HG02571 (cell line): ENCODE results near the gene MAF.

Experiments
- ATAC-seq: cut with Tn5 transposase; IDR thresholded peaks from one replicate; pipeline ENCODE4 v1.9.1; 2021; ENCODE audit warnings: mild to moderate bottlenecking, moderate library complexity; ENCODE audit not compliant: unreplicated experiment

Gene MAF

GRCh38 chr16:79600638-79601091 lies at the start of gene MAF:
Gene MAF, minus strand, starts transcription at chr16:79600737. Its CDS starts 835 bp downstream, at chr16:79599902.
- no peak for ATAC-seq

- no peak for ATAC-seq
Observed at GRCh38 chr16:79648826-79649225, 48.3 kb upstream of the MAF start.

GRCh38 chr16:79647586-79647985 lies 47.0 kb upstream of the MAF start:
- no peak for ATAC-seq

GRCh38 chr16:79645701-79646100 lies 45.2 kb upstream of the MAF start:
- ATAC-seq, result no peak

GRCh38 chr16:79644971-79645667 lies 44.6 kb upstream of the MAF start:
- no peak for ATAC-seq

- ATAC-seq, result no peak
Observed at GRCh38 chr16:79642652-79643051, 42.1 kb upstream of the MAF start.

GRCh38 chr16:79640513-79641360 lies 40.2 kb upstream of the MAF start:
- ATAC-seq, result no peak

- ATAC-seq, result no peak
Observed at GRCh38 chr16:79639576-79640311, 39.2 kb upstream of the MAF start.

- ATAC-seq, result no peak
Observed at GRCh38 chr16:79638386-79638785, 37.8 kb upstream of the MAF start.

GRCh38 chr16:79635488-79635887 lies 35.0 kb upstream of the MAF start:
- no peak for ATAC-seq

GRCh38 chr16:79634298-79634697 lies 33.8 kb upstream of the MAF start:
- ATAC-seq, result no peak

- no peak for ATAC-seq
Observed at GRCh38 chr16:79632289-79632688, 31.8 kb upstream of the MAF start.

- no peak for ATAC-seq
Observed at GRCh38 chr16:79628988-79629387, 28.5 kb upstream of the MAF start.

- ATAC-seq, result peak; percentile 77
Observed at GRCh38 chr16:79628501-79628975, 28.0 kb upstream of the MAF start.

GRCh38 chr16:79627092-79627491 lies 26.6 kb upstream of the MAF start:
- no peak for ATAC-seq

GRCh38 chr16:79625738-79626137 lies 25.2 kb upstream of the MAF start:
- no peak for ATAC-seq

- no peak for ATAC-seq
Observed at GRCh38 chr16:79623824-79624223, 23.3 kb upstream of the MAF start.

- ATAC-seq, result no peak
Observed at GRCh38 chr16:79623062-79623461, 22.5 kb upstream of the MAF start.

GRCh38 chr16:79621027-79621426 lies 20.5 kb upstream of the MAF start:
- ATAC-seq, result no peak

GRCh38 chr16:79618692-79619050 lies 18.1 kb upstream of the MAF start:
- no peak for ATAC-seq

GRCh38 chr16:79618041-79618691 lies 17.6 kb upstream of the MAF start:
- ATAC-seq, result no peak
